Activated CD4-positive, alpha-beta T cell treated with anti-CD3 and anti-CD28 coated beads, Interleukin-2, amount 50 U/mL, for 48 hours (primary cell): ENCODE data around the gene SRP9.
A peak's percentile ranks its signal among the peaks of the same experiment; 100 is the strongest.
"Not testable (repeated sequence)": the region's sequence is repeated elsewhere in the genome, so short reads cannot be mapped to it uniquely, and the experiment has no call there.

ENCODE experiments used
- DNase-seq, 2 experiments: peaks; one replicate each; pipeline ENCODE4 v3.0.0-alpha.2; 2020

Gene SRP9

GRCh38 chr1:225778337-225778669 is 677 bp downstream of the SRP9 start:
- DNase-seq: no peak

DNA sequence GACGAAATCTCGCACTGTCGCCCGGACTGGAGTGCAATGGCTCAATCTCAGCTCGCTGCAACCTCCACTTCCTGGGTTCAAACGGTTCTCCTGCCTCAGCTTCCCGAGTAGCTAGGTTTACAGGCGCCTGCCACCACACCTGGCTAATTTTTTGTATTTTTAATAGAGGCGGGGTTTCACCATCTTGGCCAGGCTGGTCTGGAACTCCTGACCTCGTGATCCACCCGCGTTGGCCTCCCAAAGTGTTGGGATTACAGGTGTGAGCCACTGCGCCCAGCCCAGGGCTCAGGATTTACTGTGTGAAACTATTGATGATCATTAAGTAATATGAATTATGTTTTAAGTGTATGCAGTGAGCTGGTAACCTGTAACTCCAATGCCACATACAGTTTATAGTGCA is 1.5 kb downstream of the SRP9 start:
- not testable (repeated sequence) for DNase-seq

DNA sequence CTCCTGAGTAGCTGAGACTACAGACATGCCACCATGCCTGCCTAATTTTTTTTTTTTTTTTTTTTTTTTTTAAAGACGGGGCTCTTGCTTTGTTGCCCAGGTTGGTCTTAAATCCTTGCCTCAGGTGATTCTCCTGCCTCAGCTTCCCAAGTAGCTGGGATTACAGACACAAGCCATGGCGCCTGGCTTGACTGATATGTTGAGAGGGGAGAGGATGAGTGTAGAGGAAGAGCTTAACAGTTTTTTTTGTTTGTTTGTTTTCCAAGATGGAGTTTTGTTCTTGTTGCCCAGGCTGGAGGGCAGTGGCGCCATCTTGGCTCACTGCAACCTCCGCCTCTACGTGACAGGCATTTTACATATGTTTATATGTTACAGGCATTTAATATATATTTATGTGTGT is 2.5 kb downstream of the SRP9 start:
- no peak for DNase-seq

GRCh38 chr1:225780630-225781029 is 3.0 kb downstream of the SRP9 start:
- no peak for DNase-seq

DNA sequence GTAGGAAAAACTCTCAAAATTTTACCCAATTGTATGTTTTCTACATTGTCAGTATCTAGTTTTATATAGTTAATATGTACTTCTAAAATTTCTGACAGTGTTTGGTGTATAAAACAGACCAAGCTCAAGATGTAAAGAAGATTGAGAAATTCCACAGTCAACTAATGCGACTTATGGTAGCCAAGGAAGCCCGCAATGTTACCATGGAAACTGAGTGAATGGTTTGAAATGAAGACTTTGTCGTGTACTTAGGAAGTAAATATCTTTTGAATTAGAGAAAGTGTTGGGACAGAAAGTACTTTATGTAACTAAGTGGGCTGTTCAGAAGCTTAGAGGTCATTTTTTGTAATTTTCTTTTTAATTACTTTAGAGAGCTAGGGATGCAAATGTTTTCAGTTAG is 11.5 kb downstream of the SRP9 start:
- DNase-seq: not testable (repeated sequence)

- DNase-seq: no peak
These were observed 17.3 kb downstream of the SRP9 start for GRCh38 chr1:225794954-225795353.

DNA sequence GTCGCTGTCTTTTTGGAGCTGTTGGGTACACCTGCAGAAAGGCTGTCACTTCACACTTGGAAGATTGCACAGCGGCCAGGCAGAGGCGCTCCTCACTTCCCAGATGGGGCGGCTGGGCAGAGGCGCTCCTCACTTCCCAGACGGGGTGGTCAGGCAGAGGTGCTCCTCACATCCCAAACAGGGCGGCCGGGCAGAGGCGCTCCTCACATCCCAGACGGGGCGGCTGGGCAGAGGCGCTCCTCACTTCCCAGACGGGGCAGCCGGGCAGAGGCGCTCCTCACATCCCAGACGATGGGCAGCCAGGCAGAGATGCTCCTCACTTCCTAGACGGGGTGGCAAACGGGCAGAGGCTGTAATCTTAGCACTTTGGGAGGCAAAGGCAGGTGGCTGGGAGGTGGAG is 18.5 kb downstream of the SRP9 start:
- not testable (repeated sequence) for DNase-seq

DNA sequence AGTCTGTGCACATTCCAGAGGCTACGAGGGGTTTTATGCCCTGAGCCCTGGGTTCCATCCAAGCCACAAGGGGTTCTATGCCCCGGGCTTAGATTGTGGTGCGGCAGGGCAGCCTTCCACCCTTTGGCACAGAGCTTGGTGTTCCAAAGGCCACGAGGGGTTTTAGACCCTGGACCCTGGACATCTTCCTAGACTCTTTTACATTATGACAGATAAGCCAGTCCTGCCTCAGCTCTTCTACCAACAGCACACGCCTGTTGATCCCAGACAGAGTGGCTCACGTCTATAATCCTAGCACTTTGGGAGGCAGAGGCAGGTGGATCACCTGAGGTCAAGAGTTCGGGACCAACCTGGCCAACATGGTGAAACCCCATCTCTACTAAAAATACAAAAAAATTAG is 23.5 kb downstream of the SRP9 start:
- DNase-seq: not testable (repeated sequence)

DNA sequence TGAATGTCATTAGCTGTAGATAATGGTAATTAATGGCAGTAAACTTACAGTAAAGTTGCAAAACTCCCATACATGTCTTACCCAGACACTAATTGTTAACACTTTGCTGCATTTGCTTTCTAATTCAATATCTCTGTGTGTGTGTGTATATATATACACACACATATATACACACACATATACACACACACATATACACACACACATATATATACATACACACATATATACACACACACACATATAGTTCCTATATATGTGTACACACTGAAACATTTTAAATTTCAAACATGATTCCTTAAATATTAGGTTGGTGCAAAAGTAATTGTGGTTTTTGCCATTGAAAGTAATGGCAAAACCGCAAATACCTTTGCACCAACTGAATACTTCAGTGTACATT is 28.6 kb downstream of the SRP9 start:
- DNase-seq: no peak

DNA sequence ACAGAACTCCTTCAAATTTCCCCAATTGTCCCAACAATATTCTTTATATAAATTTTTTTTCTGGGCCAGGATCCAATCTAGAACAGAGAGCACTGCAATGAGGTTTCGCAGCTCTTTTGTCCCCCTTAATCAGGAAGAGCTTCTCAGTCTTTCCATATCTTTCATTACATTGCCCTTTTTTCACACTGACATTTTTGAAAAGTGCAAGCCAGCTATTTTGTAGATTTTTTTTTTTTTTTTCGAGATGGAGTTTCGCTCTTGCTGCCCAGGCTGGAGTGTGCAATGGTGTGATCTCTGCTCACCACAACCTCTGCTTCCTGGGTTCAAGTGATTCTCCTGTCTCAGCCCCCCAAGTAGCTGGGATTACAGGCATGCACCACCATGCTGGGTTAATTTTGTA is 29.1 kb downstream of the SRP9 start:
- not testable (repeated sequence) for DNase-seq

GRCh38 chr1:225808136-225808535 is 30.5 kb downstream of the SRP9 start:
- no peak for DNase-seq

DNA sequence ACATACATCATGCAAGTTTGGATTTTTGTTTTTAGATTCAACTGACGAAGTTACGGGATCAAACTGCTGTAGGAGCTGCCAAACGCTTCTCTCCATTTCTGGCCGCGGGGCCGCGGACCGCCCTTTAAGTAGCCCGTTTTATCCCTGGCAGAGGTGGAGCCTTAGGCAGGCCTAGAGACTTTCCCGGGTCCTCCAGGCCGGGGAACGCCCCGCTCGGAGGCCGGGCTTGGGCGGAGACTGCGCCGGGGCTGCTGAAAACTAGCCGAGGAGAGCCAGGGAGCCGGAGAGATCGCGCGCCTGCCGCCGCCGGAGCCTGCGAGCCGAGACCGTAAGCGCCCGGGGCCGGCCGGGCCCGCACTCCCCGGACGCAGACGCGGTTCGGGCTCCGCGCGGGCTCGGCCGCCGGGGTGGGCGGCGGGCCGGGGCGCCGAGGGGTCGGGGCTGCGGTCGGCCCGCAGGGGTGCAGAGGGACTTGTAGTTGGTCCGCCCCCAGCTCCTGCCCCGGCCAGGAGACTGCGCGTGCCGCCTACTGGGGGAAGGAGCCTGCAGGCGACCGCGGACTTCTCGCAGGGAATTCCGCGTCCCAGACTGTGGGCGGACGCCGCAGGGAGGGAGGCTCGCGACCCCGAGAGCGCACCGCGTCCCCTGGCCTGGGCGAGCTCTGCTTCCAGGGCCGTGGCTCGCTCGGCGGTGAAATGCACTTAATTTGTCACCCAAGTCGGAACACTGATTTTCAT is 32.4 kb downstream of the SRP9 start, which contains the start of gene EPHX1:
Gene EPHX1, plus strand, starts transcription at position 283 of the 737 bp plus-strand sequence. CDS start 18,606 bp downstream, outside the sequence.
- DNase-seq: peak; percentile 84 to 89

DNA sequence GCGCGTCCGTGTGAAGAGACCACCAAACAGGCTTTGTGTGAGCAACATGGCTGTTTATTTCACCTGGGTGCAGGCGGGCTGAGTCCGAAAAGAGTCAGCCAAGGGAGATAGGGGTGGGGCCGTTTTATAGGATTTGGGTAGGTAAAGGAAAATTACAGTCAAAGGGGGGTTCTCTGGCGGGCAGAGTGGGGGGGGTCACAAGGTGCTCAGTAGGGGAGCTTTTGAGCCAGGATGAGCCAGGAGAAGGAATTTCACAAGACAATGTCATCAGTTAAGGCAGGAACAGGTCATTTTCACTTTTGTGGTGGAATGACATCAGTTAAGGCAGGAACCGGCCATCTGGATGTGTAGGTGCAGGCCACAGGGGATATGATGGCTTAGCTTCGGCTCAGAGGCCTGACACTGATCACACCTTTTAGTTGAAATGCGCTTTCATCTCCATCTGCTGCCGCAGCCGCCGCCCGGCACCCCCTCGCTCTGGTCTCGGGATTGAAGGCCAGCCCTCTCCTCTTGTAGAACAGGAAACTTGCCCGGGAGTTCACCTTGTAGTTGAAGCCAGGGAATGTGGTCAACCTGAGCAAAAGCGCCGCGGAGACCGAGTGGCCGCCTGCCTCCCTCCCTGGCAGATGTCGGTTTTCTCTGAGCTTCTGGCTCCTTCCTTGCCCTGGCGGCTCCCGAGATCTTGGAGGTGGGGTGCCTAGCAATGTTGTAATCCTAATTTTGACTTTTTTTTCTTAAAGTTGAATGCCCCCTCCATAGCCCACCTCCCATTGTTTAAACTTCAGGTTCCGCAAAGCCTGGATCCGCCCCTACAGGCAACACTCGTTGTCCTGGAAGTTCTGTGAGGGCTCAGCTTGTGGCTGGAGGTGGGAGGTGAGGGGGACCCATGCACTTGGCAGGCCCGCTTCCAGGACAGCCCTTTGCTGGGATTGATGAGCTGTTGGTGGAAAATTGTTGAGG is 33.2 kb downstream of the SRP9 start:
- DNase-seq: not testable (repeated sequence)

GRCh38 chr1:225811622-225812487 is 34.2 kb downstream of the SRP9 start:
- DNase-seq: no peak

DNA sequence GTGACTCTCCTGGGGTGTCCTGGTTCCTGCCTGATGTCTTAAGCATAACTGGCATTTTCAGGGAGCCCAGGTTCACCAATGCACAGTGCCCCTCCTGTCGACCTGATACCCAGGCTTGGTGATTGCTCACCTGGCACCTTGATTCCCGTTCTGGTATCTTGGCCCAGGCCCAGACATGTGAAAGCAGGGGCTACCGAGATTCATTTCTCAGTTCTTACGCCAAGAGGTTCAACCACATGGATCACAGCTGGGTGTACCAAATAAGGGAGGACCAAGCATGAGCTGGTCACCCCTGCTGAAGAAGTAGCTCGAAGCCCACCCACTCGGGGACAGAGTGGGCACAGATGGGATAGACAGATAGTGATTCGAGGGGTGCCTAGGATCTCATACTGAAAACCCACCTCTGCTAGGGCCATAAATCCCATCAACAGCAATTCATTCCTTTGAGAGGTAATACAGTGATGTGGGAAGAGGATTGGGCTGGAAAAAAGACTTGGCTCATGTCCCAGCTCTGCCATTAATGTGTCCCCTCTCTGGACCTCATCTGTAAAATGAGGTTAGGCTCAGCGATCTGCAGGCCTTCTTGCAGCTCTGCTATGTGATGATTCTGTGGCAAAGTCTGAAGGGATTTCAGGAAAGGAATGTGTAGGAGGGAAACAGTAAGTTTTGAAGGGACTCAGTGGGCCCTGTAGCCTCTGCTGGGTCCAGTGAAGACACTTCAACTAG is 35.0 kb downstream of the SRP9 start:
- no peak for DNase-seq

GRCh38 chr1:225813214-225813964 is 35.8 kb downstream of the SRP9 start:
- DNase-seq: no peak

GRCh38 chr1:225814381-225814780 is 36.8 kb downstream of the SRP9 start:
- DNase-seq: no peak

DNA sequence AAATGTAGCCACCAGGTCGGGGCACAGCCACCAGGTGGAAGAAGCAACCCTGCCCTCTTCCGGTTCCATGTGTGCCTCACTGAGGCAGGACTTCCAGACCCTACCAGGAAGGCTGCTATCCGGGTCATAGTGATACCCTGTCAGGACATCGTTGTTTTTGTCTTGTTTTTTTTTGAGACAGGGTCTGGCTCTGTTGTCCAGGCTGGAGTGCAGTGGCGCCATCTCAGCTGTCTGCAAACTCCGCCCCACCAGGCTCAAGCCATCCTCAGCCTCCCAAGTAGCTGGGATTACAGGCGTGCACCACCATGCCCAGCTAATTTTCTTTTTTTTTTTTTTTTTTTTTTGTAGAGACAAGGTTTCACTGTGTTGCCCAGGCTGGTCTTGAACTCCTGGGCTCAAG is 37.5 kb downstream of the SRP9 start:
- DNase-seq: not testable (repeated sequence)

DNA sequence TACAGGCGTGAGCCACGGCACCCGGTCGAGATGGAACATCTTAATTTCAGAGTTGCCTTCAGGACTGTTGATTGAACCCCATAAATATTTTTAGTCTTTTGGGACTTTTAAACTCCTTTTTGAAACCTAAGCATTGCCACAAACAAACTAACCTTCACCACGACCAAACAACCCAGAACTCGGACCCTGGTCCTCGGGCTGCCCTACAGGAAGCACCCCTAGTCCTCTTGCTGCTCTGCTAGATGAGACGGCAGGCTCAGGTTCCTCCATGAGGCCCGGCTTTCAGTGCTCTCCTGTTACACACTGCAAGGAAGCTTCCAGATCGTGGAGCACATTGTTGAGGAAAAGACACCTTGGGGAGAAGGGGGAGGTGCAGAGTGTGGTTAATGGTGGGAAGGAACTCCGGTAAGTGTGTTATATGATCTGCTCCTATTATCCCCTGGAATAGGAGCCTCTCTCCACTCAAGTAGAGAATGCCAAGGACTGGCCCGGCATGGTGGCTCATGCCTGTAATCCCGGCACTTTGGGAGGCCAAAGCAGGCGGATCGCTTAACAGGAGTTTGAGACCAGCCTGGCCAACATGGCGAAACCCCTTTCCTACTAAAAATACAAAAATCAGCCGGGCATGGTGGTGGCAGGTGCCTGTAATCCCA is 38.0 kb downstream of the SRP9 start:
- no peak for DNase-seq

DNA sequence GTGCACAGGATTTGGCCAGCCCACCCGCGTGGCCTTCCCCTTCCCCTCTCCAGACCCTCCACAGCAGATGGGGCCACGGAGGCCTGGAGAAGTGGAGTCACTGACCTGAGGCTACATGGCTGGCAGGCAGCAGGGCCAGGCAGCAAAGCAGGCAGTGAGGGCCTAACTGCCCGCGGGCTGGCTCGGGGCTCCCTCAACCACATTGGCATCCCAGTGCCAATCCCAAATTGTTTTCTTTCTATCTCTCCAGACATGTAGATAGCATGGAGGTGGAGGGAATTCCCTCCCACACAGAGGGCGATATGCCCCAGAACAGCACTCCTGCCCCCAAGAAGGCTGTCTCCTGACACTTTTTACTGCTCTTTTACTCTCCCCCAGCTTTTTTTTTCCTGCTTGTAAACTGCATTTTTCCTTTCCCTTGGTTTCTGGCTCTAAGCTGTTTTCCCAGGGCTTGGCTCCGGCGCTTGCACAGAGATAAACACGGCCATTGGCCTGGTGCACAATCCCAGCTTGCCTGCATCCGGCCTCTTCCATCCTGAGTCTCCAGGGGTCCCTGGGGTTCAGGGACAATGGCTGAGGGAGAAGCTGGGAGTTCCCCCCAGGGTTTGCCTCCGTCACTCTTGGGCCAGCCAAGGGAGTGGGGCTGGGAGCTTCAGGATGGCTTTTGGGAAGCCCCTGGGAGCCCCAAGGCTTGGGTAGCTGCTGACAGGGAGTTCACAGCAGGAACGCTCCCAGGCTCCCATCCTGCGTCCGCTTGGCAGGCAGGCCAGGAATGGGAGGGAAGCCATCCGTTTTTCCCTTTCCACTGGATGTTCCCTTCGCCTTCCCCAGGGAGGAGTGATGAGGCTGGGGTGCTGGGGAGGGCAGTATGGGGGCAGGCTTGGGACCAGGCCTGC is 39.3 kb downstream of the SRP9 start:
- no peak for DNase-seq
